Panc1 (cell line): ENCODE measurements around the gene ADAMTS18. TPM values are rescaled to one million over a fixed set of nuclear protein-coding genes. Genes with fewer than 3 reads are reported as not detected.

ENCODE experiments used
- ATAC-seq: fragments of 200-7000 bp; cut with Tn5 transposase; 2 replicates; pipeline ENCODE4 v1.9.1; 2020; ENCODE audit warnings: mild to moderate bottlenecking, moderate library complexity
- BruUV-seq: library from RNA; stranded (reverse); fragments of 400-500 nt; replicated peaks from 2 replicates; lab custom pipeline; 2021; lab: Mats Ljungman, UMichigan
- CTCF ChIA-PET: fragments of 300-600 bp; sonication (Branson Sonifier 250); formaldehyde crosslinking; loops from one replicate; lab custom pipeline; 2022; ENCODE audit warnings: antibody characterized with exemption; lab: Charles Lee
- POLR2A ChIA-PET: fragments of 300-600 bp; sonication (Branson Sonifier 250); formaldehyde crosslinking; loops from one replicate; lab custom pipeline; 2022; ENCODE audit warnings: antibody characterized with exemption; lab: Charles Lee
- DNase-seq: peaks from one replicate; pipeline ENCODE4 v3.0.0-alpha.2; 2010; ENCODE audit warnings: low read depth, low spot score
- H3K27ac ChIP-seq: 2 replicates; pipeline ENCODE4 v1.5.1; 2011; ENCODE audit warnings: mild to moderate bottlenecking, low read length, inconsistent platforms
- H3K27me3 ChIP-seq: fragments of 200-500 bp; sonication (Bioruptor generic); 2 replicates; pipeline ENCODE4 v1.6.0; 2014; ENCODE audit warnings: low read length, inconsistent platforms; ENCODE audit not compliant: control insufficient read depth, insufficient read depth
- H3K36me3 ChIP-seq: fragments of 200-500 bp; sonication (Bioruptor generic); 2 replicates; pipeline ENCODE4 v1.5.1; 2014; ENCODE audit warnings: inconsistent platforms, mild to moderate bottlenecking, low read length, moderate library complexity; ENCODE audit not compliant: control insufficient read depth, insufficient read depth
- H3K4me1 ChIP-seq: 2 replicates; pipeline ENCODE4 v1.5.1; 2011; ENCODE audit warnings: inconsistent platforms, mild to moderate bottlenecking, low read length, moderate library complexity; ENCODE audit not compliant: control insufficient read depth, insufficient read depth
- H3K4me3 ChIP-seq, 2 experiments: 2 replicates each; pipeline ENCODE4 v1.5.1; 2011 to 2012; ENCODE audit warnings: low read depth in 2 of 2, low read length in 2 of 2, mild to moderate bottlenecking in 2 of 2, inconsistent platforms in 1 of 2, moderate library complexity in 1 of 2
- H3K9me3 ChIP-seq: fragments of 200-500 bp; sonication (Bioruptor generic); 2 replicates; pipeline ENCODE4 v1.5.1; 2014; ENCODE audit warnings: low read depth, mild to moderate bottlenecking, inconsistent platforms, low read length, moderate library complexity; ENCODE audit not compliant: control insufficient read depth, insufficient read depth
- CTCF ChIP-seq: fragments of 450-650 bp; IDR thresholded peaks from 2 replicates; pipeline ENCODE4 v1.5.1; 2017; ENCODE audit warnings: mild to moderate bottlenecking
- POLR2AphosphoS5 ChIP-seq: IDR thresholded peaks from 2 replicates; pipeline ENCODE4 v1.6.1; 2012; ENCODE audit warnings: mild to moderate bottlenecking, low read depth, low read length, moderate library complexity
- REST ChIP-seq, 2 experiments: IDR thresholded peaks; 2 replicates each; pipeline ENCODE4 v1.6.1; 2011 to 2012; ENCODE audit warnings: low read depth in 2 of 2, control low read depth in 1 of 2, low read length in 1 of 2, mild to moderate bottlenecking in 1 of 2, moderate library complexity in 1 of 2; ENCODE audit not compliant: insufficient read depth in 1 of 2
- SIN3A ChIP-seq: IDR thresholded peaks from 2 replicates; pipeline ENCODE4 v1.6.1; 2012; ENCODE audit warnings: low read depth, mild to moderate bottlenecking, low read length, moderate library complexity, borderline replicate concordance; ENCODE audit not compliant: insufficient read depth
- TCF7L2 ChIP-seq: IDR thresholded peaks from 2 replicates; pipeline ENCODE4 v1.6.1; 2011; ENCODE audit warnings: mild to moderate bottlenecking, low read depth, low read length, inconsistent platforms
- in situ Hi-C: cut with HindIII; loops from 2 replicates; pipeline ENCODE4 v1.10.0; 2016; ENCODE audit warnings: low sequenced_read_pairs, low pct_unique_long_range_greater_than_20kb
- intact Hi-C: fragments of 100-400 bp; cut with micrococcal nuclease; formaldehyde crosslinking; loops from one replicate; pipeline ENCODE4 v1.10.0; 2022; ENCODE audit not compliant: unreplicated experiment
- total RNA-seq: library from RNA; stranded (reverse); gene quantifications from one replicate; pipeline ENCODE4 v1.2.1, GENCODE V29; 2021; ENCODE audit not compliant: unreplicated experiment

ADAMTS18 gene
- total RNA-seq, 1 experiment from 2014 or later = not detected

- BruUV-seq = no TSS peak
- Histone ChIP-seq H3K27ac (no peak overlapping the region; the same call in 1 of the 2 replicates), H3K4me1 (no peaks in the 10 kb centered on the region), H3K36me3 (no peaks in the 10 kb centered on the region), H3K9me3 (no peaks in the 10 kb centered on the region), H3K27me3 (no peaks in the 10 kb centered on the region), H3K4me3 (no peak overlapping the region)
- ATAC-seq = no peak
- CTCF ChIA-PET = no interaction called here
- POLR2A ChIA-PET = no interaction called here
- no peak for DNase-seq
- intact Hi-C loops = no loop called here
- in situ Hi-C loops = no loop called here
- TF ChIP-seq POLR2AphosphoS5 (no peak), TCF7L2 (no peak), REST (IDR thresholded peaks at IDR 0.05; ENCODE audit: insufficient read depth in 1 of 2, low read depth in 2 of 2, low read length in 1 of 2) (no peak), CTCF (no peak), SIN3A (no peak)
Observed at GRCh38 chr16:77424871-77425604, 9.8 kb downstream of the ADAMTS18 start.

GRCh38 chr16:77422196-77422784 lies 12.5 kb downstream of the ADAMTS18 start:
- ATAC-seq = no peak
- CTCF ChIA-PET = no interaction called here
- Histone ChIP-seq H3K9me3 (no peaks in the 10 kb centered on the region), H3K27ac (no peak overlapping the region), H3K4me3 (no peak overlapping the region), H3K4me1 (no peaks in the 10 kb centered on the region), H3K27me3 (no peaks in the 10 kb centered on the region), H3K36me3 (no peaks in the 10 kb centered on the region)
- TF ChIP-seq TCF7L2 (no peak), REST (IDR thresholded peaks at IDR 0.05; ENCODE audit: insufficient read depth in 1 of 2, low read depth in 2 of 2, low read length in 1 of 2) (no peak), SIN3A (no peak), CTCF (no peak), POLR2AphosphoS5 (no peak)
- POLR2A ChIA-PET = no interaction called here
- no peak for DNase-seq
- BruUV-seq = no TSS peak
- in situ Hi-C loops = no loop called here
- intact Hi-C loops = no loop called here
